ENCODE measurements around the gene ATXN1. TPM values are rescaled to one million over a fixed set of nuclear protein-coding genes. Genes with fewer than 3 reads are reported as not detected.
"Not testable (repeated sequence)": the region's sequence is repeated elsewhere in the genome, so short reads cannot be mapped to it uniquely, and the experiment has no call there.

The ATXN1 gene
- total RNA-seq, 4 donors from 2014 or later: 42.4 to 74.9 (median 52.1) TPM

DNA sequence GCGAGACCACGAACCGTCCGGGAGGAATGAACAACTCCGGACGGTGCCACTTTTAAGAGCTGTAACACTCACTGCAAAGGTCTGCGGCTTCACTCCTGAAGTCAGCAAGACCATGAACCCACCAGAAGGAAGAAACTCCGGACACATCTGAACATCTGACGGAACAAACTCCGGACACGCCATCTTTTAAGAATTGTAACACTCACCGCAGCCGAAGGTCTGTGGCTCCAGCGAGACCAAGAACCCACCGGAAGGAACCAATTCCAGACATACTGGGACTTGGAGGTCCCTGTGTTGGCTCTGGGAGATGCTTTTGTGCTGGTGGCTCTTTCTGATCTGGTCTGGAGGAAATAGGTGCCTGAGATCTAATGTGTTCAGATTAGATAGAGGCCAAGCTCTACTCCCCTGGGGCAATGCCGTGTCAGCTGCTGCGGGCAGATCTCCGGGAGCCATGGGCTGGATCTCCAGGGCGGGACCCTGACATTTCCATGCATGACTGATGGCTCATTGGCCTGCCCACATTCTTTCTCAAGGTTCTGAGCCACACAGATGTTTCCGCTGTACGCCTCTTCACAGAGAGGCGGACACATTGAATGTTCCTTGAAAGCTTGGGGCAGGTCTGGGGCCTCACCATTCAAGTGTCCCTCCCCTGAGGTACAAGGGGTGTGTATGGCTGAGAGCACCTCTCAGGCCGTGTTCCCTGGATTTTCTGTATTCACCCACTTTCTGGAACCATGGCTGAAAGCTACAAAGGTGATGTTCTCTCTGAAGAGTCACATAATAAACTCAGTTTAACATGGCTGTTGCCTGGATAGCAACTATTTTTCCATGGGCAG, 493.6 kb downstream of the ATXN1 start:
- Histone ChIP-seq H3K4me1 (peaks cover 0 to 2% (median 1%) of the 10 kb centered on the region in 4 donors), H3K4me3 (no peak overlapping the region), H3K27ac (replicated peaks in 1 of 4) (no peak overlapping the region), H3K9me3 (no peaks in the 10 kb centered on the region), H3K36me3 (peaks cover 0 to 16% (median 9%) of the 10 kb centered on the region in 4 donors), H3K27me3 (no peaks in the 10 kb centered on the region)
- WGBS: 96% methylated on average over 23 of the region's 23 CpGs
- TF ChIP-seq POLR2A (IDR thresholded peaks at IDR 0.05; ENCODE audit: low read depth): no peak
- TF ChIP-seq POLR2AphosphoS5 (IDR thresholded peaks at IDR 0.05): no peak
- TF ChIP-seq, protein P1, sequence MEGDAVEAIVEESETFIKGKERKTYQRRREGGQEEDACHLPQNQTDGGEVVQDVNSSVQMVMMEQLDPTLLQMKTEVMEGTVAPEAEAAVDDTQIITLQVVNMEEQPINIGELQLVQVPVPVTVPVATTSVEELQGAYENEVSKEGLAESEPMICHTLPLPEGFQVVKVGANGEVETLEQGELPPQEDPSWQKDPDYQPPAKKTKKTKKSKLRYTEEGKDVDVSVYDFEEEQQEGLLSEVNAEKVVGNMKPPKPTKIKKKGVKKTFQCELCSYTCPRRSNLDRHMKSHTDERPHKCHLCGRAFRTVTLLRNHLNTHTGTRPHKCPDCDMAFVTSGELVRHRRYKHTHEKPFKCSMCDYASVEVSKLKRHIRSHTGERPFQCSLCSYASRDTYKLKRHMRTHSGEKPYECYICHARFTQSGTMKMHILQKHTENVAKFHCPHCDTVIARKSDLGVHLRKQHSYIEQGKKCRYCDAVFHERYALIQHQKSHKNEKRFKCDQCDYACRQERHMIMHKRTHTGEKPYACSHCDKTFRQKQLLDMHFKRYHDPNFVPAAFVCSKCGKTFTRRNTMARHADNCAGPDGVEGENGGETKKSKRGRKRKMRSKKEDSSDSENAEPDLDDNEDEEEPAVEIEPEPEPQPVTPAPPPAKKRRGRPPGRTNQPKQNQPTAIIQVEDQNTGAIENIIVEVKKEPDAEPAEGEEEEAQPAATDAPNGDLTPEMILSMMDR (IDR thresholded peaks at IDR 0.05): no peak
- TF ChIP-seq EP300 (IDR thresholded peaks at IDR 0.05): no peak
- no peak for DNase-seq (ENCODE audit: extremely low spot score)
- intact Hi-C loops (cut with DNase I): no loop called here

DNA sequence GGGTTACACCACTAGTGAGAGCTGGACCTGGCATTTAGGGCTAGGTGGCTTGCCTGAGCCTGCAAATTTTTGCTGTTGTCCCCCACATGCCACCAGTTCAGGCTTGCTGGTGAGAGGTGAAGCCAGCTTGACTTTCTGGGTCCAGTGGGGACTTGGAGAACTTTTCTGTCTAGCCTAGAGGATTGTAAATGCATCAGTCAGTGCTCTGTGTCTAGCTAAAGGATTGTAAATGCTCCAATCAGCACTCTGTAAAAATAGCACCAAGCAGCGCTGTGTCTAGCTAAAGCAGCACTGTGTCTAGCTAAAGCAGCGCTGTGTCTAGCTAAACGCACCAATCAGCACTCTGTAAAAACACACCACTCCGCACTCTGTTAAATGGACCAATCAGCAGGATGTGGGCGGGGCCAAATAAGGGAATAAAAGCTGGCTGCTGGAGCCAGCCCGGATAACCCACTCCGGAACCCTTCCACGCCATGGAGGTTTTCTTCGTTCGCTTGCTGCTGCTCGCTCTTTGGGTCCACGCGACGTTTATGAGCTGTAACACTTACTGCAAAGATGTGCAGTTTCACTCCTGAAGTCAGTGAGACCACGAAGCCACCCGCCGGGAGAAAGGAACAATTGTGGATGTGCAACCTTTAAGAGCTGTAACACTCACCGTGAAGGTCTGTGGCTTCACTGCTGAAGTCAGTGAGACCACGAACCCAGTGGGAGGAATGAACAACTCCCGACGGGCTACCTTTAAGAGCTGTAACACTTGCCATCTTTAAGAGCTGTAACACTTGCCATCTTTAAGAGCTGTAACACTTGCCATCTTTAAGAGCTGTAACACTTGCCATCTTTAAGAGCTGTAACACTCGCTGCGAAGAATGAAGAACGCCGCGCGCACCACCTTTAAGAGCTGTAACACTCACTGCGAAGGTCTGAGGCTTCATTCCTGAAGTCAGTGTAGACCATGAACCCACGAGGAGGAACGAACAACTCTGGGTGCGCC, 495.6 kb downstream of the ATXN1 start:
- Histone ChIP-seq H3K27ac (replicated peaks in 1 of 4) (no peak overlapping the region), H3K36me3 (peaks cover 0 to 16% (median 9%) of the 10 kb centered on the region in 4 donors), H3K4me1 (no peaks in the 10 kb centered on the region), H3K9me3 (no peaks in the 10 kb centered on the region), H3K4me3 (no peak overlapping the region), H3K27me3 (no peaks in the 10 kb centered on the region)
- 97% methylated on average over 28 of the region's 31 CpGs for WGBS
- DNase-seq (ENCODE audit: extremely low spot score): no peak
- TF ChIP-seq POLR2AphosphoS5 (IDR thresholded peaks at IDR 0.05): no peak
- TF ChIP-seq EP300 (IDR thresholded peaks at IDR 0.05): no peak
- TF ChIP-seq, protein P1 (IDR thresholded peaks at IDR 0.05): no peak
- intact Hi-C loops (cut with DNase I): no loop called here

DNA sequence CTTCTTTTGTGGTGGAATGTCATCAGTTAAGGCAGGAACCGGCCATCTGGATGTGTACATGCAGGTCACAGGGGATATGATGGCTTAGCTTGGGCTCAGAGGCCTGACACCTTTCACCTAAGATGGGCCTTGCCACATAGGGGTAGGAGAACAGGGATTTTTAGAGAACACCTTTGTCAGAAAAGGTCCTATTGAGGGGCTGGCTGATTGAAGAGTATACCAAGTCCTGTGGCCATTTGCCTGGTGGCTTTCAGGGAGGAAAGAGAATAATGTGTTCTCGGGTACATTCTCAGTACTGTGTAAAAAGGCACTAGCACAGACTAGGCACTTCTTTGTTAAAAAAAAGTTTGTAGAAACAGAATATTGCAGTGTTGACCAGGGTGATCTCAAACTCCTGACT, 496.5 kb downstream of the ATXN1 start:
- no peak for DNase-seq (ENCODE audit: extremely low spot score)
- intact Hi-C loops (cut with DNase I): no loop called here
- Histone ChIP-seq H3K36me3 (peaks cover 0 to 16% (median 9%) of the 10 kb centered on the region in 4 donors), H3K27ac (replicated peaks in 1 of 4) (no peak overlapping the region), H3K4me3 (no peak overlapping the region), H3K9me3 (no peaks in the 10 kb centered on the region), H3K4me1 (no peaks in the 10 kb centered on the region), H3K27me3 (no peaks in the 10 kb centered on the region)
- 91% methylated on average over 1 of the region's 2 CpGs for WGBS
- no peak for TF ChIP-seq POLR2A (IDR thresholded peaks at IDR 0.05; ENCODE audit: low read depth)
- TF ChIP-seq, protein P1 (IDR thresholded peaks at IDR 0.05): no peak
- no peak for TF ChIP-seq POLR2AphosphoS5 (IDR thresholded peaks at IDR 0.05)
- no peak for TF ChIP-seq EP300 (IDR thresholded peaks at IDR 0.05)

DNA sequence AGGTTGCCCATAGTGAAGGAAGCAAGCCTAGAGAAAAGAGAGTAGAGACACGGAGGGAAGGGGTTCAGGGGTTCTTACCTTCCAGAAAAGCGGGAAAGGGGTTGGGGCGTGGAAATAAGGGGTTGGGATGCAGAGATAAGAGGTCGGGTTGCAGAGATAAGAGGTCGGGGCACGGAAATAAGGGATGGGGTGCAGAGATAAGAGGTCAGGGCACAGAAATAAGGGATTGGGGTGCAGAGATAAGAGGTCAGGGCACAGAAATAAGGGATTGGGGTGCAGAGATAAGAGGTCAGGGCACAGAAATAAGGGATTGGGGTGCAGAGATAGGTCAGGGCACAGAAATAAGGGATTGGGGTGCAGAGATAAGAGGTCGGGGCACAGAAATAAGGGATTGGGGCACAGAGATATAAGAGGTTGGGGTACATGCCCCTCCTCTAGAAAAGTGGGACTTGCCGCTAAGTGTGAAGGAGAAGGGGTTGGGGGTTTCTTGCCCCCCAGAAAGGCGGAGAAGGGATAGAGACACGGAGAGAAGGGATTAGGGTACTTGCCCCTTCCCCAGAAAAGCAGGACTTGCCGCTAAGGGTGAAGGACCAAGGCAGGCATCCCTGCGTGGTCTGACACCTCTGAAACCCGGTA, 497.7 kb downstream of the ATXN1 start:
- H3K4me3 ChIP-seq; DNase-seq (ENCODE audit: extremely low spot score); H3K27me3 ChIP-seq; H3K9me3 ChIP-seq; intact Hi-C loops (cut with DNase I); H3K27ac ChIP-seq (replicated peaks in 1 of 4); H3K4me1 ChIP-seq: not testable (repeated sequence)
- peaks cover 0 to 16% (median 9%) of the 10 kb centered on the region in 4 donors for H3K36me3 ChIP-seq
- 89% methylated on average over 13 of the region's 13 CpGs for WGBS

DNA sequence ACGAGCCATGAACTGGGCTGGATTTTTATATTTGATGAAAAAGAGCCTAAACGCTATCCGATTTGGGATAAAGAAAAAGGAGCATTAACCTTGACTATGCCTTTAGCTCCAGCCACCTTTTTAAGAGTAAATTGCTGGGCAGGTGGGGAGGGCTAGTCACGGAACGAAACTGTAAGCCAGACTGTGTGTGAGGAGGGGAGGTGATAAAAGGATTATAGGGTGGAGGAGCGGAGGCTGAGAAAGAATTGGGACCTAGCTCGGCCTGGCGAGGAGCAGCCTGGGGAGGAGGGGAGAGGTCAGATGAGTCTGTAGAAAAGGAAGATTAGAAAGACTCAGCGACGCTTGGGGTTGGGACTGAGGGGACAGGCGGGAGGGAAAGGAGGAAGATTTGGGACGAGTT, 498.5 kb downstream of the ATXN1 start:
- Histone ChIP-seq H3K4me1 (peaks cover 4 to 10% (median 10%) of the 10 kb centered on the region in 4 donors), H3K36me3 (peaks cover 0 to 23% (median 9%) of the 10 kb centered on the region in 4 donors)
- intact Hi-C loops (cut with DNase I); H3K27me3 ChIP-seq; H3K4me3 ChIP-seq; DNase-seq (ENCODE audit: extremely low spot score); H3K9me3 ChIP-seq; H3K27ac ChIP-seq (replicated peaks in 1 of 4): not testable (repeated sequence)
- 84% methylated on average over 12 of the region's 12 CpGs for WGBS

DNA sequence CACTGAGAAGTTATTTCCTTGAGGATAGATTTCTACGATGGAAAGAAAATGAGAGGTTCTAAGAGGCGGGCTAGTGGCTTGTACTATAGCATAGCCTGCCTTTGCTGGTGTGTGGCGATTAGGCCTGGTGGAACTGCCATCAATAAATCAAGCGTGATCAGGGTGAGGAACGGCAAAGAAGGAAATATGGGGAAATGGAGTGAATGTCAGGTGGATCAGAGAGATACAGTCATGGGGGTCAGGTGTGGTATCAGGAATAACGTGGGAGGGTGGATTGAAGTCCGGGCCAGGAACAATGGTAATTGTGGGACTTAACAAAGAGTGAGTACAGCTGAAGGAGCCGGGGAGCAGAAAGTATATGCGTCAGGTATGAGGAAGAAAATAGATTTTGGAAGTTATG, 500.7 kb downstream of the ATXN1 start:
- Histone ChIP-seq H3K4me1 (peaks cover 8 to 15% (median 11%) of the 10 kb centered on the region in 4 donors), H3K36me3 (peaks cover 0 to 20% (median 6%) of the 10 kb centered on the region in 4 donors)
- WGBS: 89% methylated on average over 9 of the region's 9 CpGs
- intact Hi-C loops (cut with DNase I); H3K9me3 ChIP-seq; H3K4me3 ChIP-seq; H3K27me3 ChIP-seq; DNase-seq (ENCODE audit: extremely low spot score); H3K27ac ChIP-seq (replicated peaks in 1 of 4): not testable (repeated sequence)

DNA sequence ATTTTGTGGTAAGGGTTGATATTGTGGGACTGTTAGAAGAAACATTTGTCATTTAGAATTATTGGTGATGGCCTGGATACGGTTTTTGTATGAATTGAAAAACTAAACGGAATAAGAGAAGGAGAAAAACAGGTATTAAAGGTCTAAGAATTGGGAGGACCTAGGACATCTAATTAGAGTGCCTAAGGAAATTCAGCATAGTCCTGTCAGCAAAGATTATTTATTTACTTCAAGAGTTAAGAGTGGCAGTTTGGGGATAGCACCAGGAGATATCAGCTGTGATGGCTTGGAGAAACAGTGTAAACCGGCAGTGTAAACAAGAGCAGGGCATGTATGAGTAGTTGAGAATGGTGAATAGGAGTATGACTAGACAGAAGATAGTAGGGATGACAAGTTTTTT, 501.7 kb downstream of the ATXN1 start:
- H3K9me3 ChIP-seq; H3K27ac ChIP-seq (replicated peaks in 1 of 4); H3K27me3 ChIP-seq; H3K4me3 ChIP-seq; intact Hi-C loops (cut with DNase I); DNase-seq (ENCODE audit: extremely low spot score): not testable (repeated sequence)
- WGBS: 98% methylated on average over 2 of the region's 3 CpGs
- peaks cover 8 to 15% (median 11%) of the 10 kb centered on the region in 4 donors for H3K4me1 ChIP-seq
- H3K36me3 ChIP-seq: peaks cover 6 to 25% (median 11%) of the 10 kb centered on the region in 4 donors
